Stimulated activated CD4-positive, alpha-beta T cell treated with anti-CD3 and anti-CD28 coated beads, Interleukin-12 subunit alpha, Interleukin-12 subunit beta, amount 100 ng/mL, for 4 hours (primary cell): ENCODE results near the gene FERD3L.
"Not testable (repeated sequence)": the region's sequence is repeated elsewhere in the genome, so short reads cannot be mapped to it uniquely, and the experiment has no call there.

ENCODE experiments used
- DNase-seq: peaks from one replicate; pipeline ENCODE4 v3.0.0-alpha.2; 2020

Gene FERD3L, protein sequence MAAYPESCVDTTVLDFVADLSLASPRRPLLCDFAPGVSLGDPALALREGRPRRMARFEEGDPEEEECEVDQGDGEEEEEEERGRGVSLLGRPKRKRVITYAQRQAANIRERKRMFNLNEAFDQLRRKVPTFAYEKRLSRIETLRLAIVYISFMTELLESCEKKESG

DNA sequence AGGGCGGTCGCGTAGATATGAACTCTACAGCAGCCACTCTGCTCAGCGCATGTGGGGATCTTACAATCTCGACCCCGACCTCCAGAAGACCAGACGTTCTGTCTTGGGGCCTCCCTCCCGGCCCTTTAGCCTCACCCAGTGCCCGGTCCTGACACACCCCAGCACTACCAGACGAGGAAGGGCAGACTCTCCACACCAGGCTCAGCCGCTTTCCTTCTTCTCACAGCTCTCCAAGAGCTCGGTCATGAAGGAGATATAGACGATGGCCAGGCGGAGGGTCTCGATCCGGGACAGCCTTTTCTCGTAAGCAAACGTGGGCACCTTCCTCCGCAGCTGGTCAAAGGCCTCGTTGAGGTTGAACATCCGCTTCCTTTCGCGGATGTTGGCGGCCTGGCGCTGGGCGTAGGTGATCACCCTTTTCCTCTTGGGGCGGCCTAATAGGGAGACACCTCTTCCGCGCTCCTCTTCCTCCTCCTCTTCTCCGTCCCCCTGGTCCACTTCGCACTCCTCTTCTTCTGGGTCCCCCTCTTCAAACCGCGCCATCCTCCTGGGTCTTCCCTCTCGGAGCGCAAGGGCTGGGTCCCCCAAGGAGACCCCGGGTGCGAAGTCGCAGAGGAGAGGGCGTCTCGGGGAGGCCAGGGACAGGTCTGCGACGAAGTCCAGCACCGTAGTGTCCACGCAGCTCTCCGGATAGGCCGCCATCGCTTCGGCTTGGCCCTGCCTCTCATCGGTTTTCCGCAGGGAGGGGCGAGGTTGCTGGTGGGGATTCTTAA is at the start of gene FERD3L:
FERD3L (minus strand) TSS at position 761 of the 773 bp plus-strand sequence; CDS start at position 702, 59 bp downstream.
- DNase-seq = no peak

DNA sequence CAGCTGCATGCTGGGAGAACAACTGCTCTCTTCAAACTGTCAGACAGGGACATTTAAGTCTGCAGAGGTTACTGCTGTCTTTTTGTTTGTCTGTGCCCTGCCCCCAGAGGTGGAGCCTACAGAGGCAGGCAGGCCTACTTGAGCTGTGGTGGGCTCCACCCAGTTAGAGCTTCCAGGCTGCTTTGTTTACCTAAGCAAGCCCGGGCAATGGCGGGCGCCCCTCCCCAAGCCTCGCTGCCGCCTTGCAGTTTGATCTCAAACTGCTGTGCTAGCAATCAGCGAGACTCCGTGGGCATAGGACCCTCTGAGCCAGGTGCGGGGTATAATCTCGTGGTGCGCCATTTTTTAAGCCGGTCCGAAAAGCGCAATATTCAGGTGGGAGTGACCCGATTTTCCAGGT is 49.2 kb upstream of the FERD3L start:
- not testable (repeated sequence) for DNase-seq

DNA sequence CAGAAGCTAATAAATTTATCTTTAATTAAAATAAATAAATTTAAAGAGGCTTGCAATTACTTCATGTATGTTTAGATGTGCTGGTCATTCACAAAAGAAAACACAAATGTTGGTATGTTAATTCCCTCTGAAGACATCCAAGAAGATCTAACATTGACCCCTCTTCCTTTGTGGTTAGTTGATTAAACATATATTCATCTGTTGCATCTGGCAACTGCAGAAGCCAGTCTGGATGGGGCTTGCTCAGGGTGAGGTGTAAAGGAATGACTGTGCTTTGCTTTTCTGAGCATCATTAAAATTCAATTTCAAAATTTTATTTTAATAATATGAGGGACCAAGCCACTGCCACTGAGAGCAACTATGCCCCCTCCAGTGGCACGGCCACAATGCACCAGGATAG is 36.4 kb upstream of the FERD3L start:
- no peak for DNase-seq

DNA sequence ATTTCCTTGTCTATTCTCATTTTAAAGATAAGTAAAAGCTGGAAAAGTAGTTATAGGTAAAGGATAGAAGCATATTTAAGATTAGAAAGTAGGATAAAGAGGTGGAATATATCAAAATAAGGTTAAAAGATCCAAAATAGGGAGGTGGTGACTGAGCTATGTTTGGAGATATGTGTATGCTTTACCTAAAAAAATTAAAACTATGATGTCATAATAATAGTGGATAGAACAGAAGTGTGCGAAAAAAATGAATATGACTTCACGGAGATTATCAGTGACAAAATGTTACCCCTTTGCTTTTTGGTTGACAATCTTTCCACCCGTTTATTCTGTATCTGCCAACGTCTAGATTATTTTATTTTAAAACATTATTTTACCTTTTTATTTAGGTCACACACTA is 33.4 kb upstream of the FERD3L start:
- no peak for DNase-seq

DNA sequence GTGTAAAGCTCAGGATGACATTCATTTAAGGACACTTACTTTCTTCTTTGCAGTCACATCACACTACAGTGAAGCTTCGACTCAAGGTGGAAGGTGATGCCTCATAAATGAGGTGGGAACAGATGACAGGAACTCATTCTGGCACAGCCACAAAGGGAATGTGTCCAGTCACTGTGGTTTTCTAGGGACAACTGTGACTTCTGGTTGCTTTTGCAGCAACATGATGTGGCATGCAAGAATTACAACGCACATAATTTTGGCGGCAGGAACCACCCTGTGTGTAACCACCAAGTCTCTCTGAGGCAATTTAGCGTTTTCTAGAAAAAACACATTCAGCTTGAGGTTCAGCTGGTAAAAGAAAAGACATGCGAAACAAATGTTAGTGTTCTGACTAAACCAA is 32.0 kb upstream of the FERD3L start:
- DNase-seq = no peak

DNA sequence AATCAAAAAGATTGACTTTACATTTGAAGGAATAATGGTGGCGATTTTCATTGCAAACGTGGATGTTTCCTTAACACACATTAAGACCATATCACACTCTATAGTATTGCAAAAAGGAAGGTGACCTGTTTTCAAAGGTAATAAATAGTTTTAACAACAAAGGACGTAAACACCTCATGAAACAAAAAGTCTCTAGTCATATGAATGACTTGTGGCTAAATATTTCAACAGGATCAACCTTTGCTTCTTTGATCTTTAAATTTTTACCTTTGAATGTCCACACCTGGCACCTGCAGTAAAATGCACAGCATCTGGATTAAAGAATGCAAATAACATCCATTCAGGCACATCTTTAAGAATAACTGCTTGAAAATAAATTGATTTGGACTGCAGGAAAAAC is 30.0 kb upstream of the FERD3L start:
- no peak for DNase-seq

DNA sequence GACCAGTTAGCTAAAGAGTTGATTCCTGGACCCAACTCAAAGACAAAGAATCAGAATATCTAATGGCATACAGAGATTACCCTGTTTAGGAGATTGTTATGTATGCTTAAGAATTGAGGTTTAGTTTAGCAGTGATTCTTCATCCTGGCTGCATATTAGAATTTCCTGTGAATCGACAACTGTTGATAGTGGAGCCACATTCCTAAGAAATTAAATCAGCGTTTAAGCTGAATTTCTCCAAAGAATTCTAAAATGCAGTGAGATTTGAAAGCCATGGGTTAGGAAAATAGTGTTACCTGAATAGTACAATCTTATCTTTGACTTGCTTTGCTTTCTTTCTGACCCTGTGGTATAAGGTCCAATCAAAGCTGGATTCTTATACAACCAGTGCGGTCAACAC is 16.4 kb upstream of the FERD3L start:
- DNase-seq = no peak

DNA sequence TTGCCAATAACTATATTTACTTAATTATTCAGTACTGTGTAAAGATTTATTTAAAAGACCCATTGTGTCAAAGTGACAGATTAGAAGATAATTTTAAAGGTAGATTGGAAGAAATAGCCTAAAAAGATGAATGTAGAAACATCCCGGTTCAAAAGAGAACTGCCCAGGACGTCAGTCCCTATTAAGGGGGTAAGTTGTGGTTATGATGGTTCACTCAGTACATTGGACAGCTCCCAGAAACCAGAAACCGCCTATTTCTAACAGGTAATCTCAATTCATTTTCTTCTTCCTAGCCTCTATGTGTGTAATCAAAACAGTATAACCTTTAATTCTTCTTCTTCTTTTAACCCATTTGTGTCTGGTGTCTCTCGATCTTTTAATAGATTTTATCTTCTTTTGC is 1.5 kb upstream of the FERD3L start:
- no peak for DNase-seq

DNA sequence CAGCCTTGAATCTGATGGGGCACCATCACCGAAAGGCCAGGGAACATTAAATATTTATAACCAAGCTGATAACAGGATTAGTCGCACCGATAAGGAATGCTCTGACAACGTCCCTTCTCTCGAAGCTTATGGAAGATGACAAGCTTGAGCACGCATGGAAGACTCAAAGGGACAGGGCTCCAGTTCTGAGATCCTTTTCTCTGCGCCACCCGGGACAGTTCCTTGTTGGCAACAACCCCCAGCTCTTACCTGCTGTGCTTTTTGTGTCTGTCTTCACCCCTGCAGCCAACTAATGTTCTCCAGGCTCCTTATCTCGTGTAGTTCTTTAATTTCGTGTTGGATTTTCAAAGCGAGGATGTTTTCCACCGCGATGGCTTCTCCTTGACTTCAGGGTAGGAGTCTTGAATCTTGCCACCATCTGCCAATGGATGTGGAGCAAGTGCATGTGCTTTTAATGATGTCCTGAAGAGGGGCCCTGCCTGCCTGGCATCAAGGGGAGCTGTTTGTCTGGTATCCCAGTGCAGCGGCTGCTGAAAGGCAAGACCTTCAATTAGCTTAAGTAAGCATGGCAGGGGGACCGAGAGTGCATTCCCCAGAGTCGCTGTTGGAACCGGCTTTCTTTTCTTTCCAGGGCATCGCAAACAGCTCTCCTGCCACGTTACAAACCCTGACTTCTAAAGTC is 354 bp upstream of the FERD3L start:
- no peak for DNase-seq

DNA sequence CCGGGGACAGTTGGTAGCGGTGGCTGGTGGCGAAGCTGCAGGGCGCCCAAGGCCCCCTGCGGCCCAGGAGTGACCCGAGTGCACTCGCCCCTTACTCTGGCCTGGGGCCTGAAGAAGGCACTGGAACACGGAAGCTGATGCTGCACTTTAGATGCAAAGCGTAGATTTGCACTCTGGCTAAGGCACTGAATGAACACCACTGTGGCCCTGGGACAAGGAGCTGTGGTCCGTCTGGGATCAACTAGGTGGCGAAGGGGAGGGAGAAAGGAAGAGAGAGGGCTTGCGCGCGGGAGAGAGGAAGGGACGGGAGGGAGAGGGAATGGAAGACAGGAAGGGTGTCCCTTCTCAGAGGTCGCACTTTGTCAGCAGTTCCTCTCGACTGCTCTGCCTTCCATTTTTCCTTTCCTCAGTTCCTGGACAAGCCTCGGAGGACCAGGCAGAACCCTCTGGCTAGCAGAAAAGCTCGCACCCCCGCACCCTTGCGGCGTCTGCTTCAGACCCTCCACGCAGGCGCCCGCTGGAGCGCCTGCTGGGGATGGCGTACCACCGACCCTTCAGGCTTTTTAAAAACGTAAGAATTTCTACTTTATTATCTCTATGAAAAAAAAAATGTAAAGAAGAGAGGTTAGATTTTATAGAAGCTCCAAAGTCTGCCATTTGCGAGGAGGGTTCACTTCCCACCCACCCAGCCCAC is 1.2 kb downstream of the FERD3L start:
- no peak for DNase-seq

DNA sequence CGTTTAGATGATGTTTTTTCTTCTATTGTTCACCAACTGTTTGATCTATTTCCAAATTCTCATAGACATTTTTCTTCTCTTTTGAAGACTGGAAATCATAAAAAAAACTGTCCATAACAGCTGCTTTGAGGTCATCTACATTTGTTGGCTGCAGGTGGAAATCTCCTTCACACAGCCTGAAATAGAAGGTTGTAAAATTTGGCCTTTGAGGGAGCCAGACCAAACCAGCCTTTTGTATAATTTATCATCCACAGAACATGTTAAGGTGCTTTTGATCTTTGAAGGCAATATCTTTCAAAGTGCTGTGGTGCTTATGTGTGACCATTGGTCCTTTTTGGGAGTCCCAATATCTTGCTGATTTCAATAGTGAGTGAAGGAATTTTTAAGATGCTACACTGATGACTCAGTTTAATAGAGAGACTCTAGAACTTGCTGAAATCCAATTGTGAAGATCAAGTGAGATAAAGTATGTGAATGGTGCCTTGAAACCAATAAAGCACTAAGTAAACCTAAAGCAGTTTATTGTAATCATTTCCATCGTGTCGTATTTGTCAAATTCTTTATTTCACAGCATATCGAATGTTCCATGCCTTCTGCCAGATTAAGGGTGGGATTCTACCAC is 5.4 kb downstream of the FERD3L start:
- no peak for DNase-seq

DNA sequence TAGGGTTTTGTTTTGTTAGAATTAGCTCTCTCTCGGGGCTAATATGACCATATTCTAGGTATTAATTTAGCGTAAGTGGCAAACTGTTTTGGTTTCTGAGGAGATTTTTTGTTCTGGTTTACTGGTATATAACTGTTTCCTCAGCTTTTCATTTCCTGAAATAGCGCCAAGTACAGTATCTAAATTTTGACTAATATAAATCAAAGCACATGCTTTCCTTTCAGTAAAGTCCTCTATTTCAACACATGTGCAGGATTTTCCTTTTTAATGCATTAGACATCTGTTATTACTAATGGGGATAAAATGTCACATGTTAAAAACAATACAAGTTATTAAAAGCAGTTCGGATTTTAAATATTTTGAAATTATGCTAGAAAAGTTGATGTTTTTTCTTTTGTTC is 11.3 kb downstream of the FERD3L start:
- no peak for DNase-seq

DNA sequence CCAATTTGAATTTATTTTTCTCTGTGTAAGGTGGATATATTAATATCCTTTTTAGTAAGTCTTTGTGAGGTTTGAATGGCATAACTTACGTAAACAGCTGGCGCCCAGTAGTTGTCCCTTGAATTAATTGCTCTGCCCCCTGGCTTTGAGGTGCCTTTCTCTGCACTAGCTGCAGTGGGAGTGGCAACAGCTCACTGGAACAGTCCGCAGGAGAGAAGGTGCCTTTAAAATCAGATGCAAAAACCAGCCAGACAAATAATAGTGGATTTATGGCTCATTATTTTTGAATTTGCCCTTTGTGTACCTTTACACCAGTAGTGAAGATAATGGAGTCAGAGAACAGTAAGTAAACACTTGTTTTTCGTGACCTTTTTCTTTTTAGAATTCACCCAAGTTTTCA is 11.8 kb downstream of the FERD3L start:
- DNase-seq = no peak

DNA sequence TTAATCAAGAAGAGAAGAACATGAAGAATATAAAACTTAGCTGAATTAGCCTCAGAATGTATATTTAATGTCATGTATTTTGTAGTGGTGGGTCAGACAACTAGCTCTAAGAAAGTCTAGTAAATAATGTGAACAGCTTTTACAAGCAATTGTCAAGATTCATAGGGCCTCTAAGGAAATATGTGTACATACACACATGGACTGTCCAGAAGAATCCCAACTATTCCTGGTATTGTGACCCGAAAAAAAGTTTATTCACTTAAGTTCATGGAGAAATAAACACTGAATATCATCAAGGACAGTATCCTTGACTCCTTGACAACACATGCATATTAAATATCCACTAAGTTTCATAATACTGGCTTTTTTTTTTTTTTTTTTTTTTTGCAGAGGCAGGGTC is 16.4 kb downstream of the FERD3L start:
- DNase-seq = no peak

DNA sequence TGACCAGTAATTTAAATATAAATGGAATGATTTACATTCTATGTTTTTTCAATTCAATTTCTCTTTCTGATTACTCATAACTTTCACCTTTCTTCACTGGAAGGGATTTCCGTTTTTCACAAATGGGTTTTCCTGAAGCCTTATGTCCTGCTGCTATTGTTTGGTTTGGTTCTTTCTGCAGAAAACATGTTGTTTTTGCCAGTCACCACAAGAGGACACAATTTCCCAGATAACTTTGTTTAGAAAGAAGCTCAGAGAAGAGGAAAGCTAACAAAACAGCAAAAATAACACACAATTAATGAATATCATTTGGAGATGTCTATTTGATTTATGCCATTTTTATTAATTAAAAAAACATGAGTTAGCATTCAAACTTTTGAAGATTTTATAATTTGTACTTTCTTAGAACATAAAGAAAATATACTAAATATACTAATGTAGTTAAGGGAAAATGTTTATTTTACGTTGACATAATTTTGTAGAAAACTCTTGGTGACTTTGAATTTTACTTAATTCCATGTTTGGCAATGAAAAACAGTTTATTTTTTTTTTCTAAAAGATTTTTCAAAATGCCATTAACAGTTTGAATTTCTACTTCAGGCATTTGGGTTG is 23.1 kb downstream of the FERD3L start:
- no peak for DNase-seq

DNA sequence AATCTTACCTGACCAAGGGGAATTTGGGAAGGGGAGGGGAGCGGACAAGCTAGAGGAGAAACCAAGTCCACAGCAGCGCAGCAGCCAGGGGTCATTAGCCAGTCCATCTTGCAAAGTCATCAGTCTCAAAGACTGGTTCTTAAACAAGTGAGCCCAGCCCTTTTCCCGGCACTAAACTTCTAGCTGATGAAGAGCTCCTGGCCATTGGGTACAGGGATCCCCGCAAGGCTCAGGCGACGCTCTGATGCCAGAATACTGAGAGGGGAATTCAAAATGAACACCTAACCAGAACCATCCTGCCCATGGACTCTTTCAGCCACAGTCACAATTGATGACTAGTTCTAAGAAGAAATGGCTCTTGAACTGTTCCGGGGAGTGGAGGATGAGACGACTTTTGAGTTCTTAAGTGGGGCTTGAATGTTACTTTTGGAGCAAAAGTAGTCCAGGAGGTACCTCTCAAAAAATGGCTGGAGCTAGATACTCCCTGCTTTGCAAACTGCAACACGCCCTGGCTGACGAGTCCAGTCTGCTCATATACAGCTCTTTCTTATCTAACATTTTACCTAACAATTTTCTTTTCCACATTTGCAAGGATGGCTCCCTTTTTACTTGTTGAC is 25.2 kb downstream of the FERD3L start:
- DNase-seq = no peak

DNA sequence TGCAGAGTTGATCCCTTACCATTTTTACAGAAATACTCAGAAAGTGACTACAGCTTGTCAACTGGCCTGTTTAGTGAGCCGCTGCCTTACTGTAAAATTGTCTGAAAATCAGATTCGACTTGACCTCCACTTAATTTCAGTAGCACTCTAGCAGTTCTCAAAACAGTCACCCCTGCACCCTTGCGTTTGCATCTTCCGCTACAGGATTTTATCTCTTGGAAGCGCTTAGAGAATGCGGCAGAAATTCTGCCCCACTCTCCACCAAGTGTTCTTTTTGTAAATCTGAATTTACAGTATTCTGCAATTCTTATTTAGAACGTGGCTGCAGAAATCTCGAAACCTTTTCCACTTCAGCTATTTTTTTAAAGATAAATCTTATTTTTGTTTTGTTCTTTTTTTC is 25.8 kb downstream of the FERD3L start:
- DNase-seq = no peak

DNA sequence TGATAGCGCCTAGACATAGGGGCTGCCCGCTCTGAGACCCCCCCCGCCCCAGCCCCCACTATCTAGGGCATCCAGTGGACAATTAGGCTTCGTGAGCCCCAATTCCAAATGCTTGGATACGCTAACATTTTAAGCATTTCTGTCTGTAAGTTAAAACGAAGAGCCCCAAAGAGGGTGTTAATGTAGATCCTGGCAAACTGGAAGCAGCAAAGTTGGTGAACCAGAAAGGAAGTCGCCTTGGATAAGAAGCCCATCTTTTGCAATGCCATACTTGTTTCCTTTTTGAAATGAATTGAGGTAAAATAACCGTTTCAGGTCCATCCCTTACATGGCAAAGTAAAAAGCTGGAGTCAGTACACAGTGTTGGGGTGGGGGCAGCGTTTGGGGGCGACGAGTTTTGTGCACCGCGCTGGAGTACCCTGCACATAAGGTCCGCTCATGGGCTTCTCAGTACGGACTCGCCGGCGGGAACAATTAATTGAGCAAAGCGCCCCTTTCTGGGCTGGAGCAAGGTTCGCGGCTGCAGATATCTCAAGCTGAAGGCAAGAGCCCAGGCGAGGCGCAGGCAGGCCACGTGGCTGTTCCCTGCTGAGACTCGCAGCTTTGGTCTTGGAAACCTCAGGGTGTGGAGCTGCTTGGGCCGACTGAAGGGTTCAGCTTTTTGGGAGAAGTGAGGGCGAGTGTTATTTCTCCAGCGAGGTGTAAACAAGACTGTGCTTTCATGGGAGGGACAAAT is 26.4 kb downstream of the FERD3L start:
- DNase-seq = no peak

DNA sequence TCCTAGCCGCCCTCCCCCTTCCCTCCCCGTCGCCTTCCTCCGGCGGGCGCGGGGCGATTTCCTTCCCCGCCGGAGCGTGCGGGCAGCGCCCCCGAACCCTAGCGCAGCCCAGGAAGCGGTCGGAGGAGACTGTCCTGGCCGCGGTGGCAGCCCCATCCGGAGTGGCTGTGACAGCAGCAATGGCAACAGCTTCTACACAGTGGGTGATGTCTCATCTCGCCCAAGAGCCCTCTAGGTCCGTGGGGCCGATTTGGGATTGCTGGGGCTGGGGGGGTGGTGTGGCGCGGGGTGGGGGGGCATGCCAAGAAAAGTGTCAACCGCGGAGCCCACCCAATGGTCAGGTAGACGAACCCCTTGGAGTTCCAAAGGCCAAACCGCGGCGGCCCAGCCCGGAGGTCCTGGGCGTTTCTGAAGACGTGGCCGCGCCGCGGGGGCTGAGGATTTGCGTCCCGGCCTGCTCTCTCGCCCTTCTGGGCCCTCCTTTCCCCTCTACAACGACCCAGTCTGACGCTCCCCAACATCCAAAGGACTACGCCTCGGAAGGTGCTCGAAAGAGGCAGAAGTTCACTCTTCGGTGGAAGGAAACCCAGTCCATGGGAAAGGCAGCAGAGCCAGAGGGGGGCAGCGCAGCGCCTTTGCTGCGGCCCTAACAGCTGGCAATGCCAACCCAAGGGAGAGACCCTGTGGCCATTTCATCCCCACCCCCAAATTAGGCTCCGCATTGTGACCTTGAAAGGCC is 27.2 kb downstream of the FERD3L start:
- no peak for DNase-seq

DNA sequence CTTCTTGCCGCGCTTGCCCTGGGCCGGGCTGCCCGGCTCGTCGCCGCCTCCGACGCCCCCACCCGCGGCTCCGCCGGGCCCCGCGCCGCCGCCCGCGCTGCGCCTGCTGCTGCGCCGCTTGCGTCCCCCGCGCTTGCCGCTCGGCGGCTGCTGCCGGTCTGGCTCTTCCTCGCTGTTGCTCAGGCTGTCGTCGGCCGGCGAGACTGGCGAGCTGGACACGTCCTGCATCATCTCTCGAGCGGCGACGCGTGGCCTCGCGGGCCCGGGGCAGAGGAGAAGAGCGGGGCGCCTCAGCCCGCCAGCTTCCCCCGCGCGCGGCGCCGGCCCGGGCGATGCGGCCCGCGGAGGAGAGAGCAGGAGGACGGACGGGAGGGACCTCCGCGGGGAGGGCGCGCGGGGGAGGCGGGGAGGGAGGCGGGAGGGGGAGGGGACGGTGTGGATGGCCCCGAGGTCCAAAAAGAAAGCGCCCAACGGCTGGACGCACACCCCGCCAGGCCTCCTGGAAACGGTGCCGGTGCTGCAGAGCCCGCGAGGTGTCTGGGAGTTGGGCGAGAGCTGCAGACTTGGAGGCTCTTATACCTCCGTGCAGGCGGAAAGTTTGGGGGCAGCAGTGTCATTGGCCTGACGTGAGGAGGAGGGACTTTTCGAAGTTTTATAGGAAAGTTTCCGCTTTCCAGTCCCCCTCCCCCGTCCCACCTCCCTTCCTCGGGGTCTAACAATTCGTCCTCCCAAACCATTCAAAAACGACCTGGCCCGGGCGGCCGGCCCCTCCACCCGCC is 27.9 kb downstream of the FERD3L start, which contains the start of gene TWIST1:
TWIST1 (minus strand) TSS at position 546 of the 779 bp plus-strand sequence; CDS start at position 231, 315 bp downstream.
- no peak for DNase-seq
